Liver (tissue), 9 donors: ENCODE results near the gene IGF2R. TPM values are rescaled to one million over a fixed set of nuclear protein-coding genes. Genes with fewer than 3 reads are reported as not detected.

Source experiments
- DNase-seq: peaks from one replicate; pipeline ENCODE4 v3.0.0-alpha.2; 2017; ENCODE audit warnings: low spot score
- H3K27ac ChIP-seq, 2 donors: one replicate each; pipeline ENCODE4 v1.7.0; 2013; ENCODE audit warnings: inconsistent platforms in 2 of 2, low read length in 2 of 2, control low read depth in 1 of 2, low read depth in 1 of 2, mild to moderate bottlenecking in 1 of 2
- H3K27me3 ChIP-seq, 4 donors: one replicate each; pipeline versions ENCODE4 v1.6.1 to v1.7.0; 2013; ENCODE audit warnings: low read length in 3 of 4, inconsistent platforms in 1 of 4, mild to moderate bottlenecking in 1 of 4, moderate library complexity in 1 of 4; ENCODE audit not compliant: control insufficient read depth in 4 of 4, insufficient read depth in 4 of 4
- H3K36me3 ChIP-seq, 4 donors: one replicate each; pipeline versions ENCODE4 v1.6.1 to v1.7.0; 2013; ENCODE audit warnings: low read length in 3 of 4, mild to moderate bottlenecking in 3 of 4, low read depth in 1 of 4, moderate library complexity in 1 of 4; ENCODE audit not compliant: control insufficient read depth in 4 of 4, insufficient read depth in 3 of 4
- H3K4me1 ChIP-seq, 4 donors: one replicate each; pipeline versions ENCODE4 v1.6.1 to v1.7.0; 2013; ENCODE audit warnings: low read length in 3 of 4, mild to moderate bottlenecking in 3 of 4, moderate library complexity in 1 of 4; ENCODE audit not compliant: control insufficient read depth in 4 of 4, insufficient read depth in 4 of 4
- H3K4me3 ChIP-seq, 3 donors: one replicate each; pipeline versions ENCODE4 v1.6.1 to v1.7.0; 2013; ENCODE audit warnings: low read length in 3 of 3, control low read depth in 1 of 3, low read depth in 1 of 3, mild to moderate bottlenecking in 1 of 3
- H3K9ac ChIP-seq, 2 donors: one replicate each; pipeline ENCODE4 v1.7.0; 2013; ENCODE audit warnings: low read length in 2 of 2, mild to moderate bottlenecking in 2 of 2, moderate library complexity in 2 of 2, control low read depth in 1 of 2, low read depth in 1 of 2
- H3K9me3 ChIP-seq, 4 donors: one replicate each; pipeline versions ENCODE4 v1.6.1 to v1.7.0; 2013; ENCODE audit warnings: low read length in 3 of 4; ENCODE audit not compliant: control insufficient read depth in 4 of 4
- EGR1 ChIP-seq, 2 donors: IDR thresholded peaks; 2 replicates each; pipeline ENCODE4 v1.6.1; 2016 to 2018; ENCODE audit warnings: antibody characterized with exemption in 2 of 2, low read depth in 2 of 2
- FOXA2 ChIP-seq: IDR thresholded peaks from 2 replicates; pipeline ENCODE4 v1.6.1; 2016; ENCODE audit warnings: antibody characterized with exemption
- HNF4A ChIP-seq, 2 donors: conservative IDR thresholded peaks; 2 replicates each; pipeline ENCODE4 v1.6.1; 2016; ENCODE audit warnings: antibody characterized with exemption in 2 of 2, mild to moderate bottlenecking in 2 of 2
- JUND ChIP-seq, 2 donors: IDR thresholded peaks; 2 replicates each; pipeline ENCODE4 v1.6.1; 2016; ENCODE audit warnings: antibody characterized with exemption in 2 of 2
- RAD21 ChIP-seq, 2 donors: IDR thresholded peaks; 2 replicates each; pipeline ENCODE4 v1.6.1; 2016; ENCODE audit warnings: antibody characterized with exemption in 2 of 2, mild to moderate bottlenecking in 2 of 2
- RXRA ChIP-seq, 2 donors: IDR thresholded peaks; 2 replicates each; pipeline ENCODE4 v1.6.1; 2017 to 2018; ENCODE audit warnings: antibody characterized with exemption in 2 of 2, mild to moderate bottlenecking in 1 of 2
- WGBS: extraction: QIAGEN DNeasy Blood & Tissue Kit; methylation state at CpG from one replicate; pipeline ENCODE4 v1.1.7; 2013; 5-methylcytosine and 5-hydroxymethylcytosine counted together
- polyA plus RNA-seq, 2 donors: library from polyadenylated mRNA; stranded (reverse) in 1 of 2; unstranded in 1 of 2; fragments of 200-250 nt in 1 of 2; fragments of >200 nt in 1 of 2; fragmentation: Nextera tagmentation in 1 of 2; extraction: Ambion mirVana in 1 of 2; gene quantifications; one replicate each; pipeline versions ENCODE4 v1.2.1 to v1.2.3, GENCODE V29; 2013 to 2015
- total RNA-seq, 2 donors: library from RNA; depleted of rRNA; stranded (reverse); fragments of >200 nt; gene quantifications; one replicate each; pipeline ENCODE4 v1.2.3, GENCODE V29; 2014
- TF ChIP-seq, protein P1 (sequence below): fragments of 150-350 bp; IDR thresholded peaks from 2 replicates; pipeline ENCODE4 v1.5.1; 2017; ENCODE audit warnings: improper control_type of control experiment, low read depth, low read length; ENCODE audit not compliant: missing input control
- donor health status: healthy.
- donor health status: healthy.
- donor health status: healthy.
- donor health status: healthy.
- donor health status: healthy.

IGF2R gene
- total and polyA plus RNA-seq, 4 donors, result 16.6 to 84.9 (median 45.7) TPM

DNA sequence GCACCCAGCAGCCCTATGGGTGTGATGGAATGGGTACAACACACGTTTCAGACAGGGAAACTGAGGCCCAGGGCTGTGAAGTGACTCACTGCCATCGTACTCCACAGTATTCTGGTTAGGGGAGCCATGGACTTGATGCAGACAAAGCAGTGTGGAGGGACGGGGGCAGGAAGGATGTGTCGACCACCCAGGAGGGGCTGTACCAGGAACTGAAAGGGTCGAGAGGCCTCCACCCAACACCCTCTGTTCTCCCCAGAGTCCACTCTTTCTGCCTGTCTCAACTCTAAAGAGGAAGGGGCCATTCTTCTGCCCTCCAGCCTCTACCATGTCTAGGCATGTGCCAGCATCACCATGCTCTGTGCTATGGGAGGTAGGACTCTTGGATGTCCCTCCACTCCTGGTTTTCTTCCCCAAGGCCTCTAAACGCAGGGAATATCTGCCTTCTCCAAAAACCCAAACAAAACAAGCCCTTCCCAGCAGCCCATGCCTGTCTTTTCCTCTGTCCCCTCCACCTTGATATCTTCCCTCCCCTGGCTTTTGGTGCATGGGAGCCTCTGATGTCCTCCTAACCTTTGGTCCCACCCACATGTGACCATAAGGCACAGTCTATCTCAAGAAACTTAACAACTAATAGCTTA, 160.1 kb downstream of the IGF2R start:
- H3K4me1 ChIP-seq, result peaks cover 14 to 66% (median 41%) of the 10 kb centered on the region in 4 donors
- peaks cover 0 to 21% (median 2%) of the 10 kb centered on the region in 4 donors for H3K36me3 ChIP-seq
- no peak overlapping the region for H3K4me3 ChIP-seq
- DNase-seq, result peak; percentile 29
- H3K27ac ChIP-seq, result peak overlapping the region; percentile 55 to 63
- TF ChIP-seq RXRA (IDR thresholded peaks at IDR 0.05) (no peak), HNF4A (conservative IDR thresholded peaks at IDR 0.05) (peak in 1 of 2 donors; percentile 21)
- no peak overlapping the region for H3K9ac ChIP-seq
- WGBS, result 81% methylated on average over 6 of the region's 6 CpGs
- no peaks in the 10 kb centered on the region for H3K9me3 ChIP-seq
- no peaks in the 10 kb centered on the region for H3K27me3 ChIP-seq

DNA sequence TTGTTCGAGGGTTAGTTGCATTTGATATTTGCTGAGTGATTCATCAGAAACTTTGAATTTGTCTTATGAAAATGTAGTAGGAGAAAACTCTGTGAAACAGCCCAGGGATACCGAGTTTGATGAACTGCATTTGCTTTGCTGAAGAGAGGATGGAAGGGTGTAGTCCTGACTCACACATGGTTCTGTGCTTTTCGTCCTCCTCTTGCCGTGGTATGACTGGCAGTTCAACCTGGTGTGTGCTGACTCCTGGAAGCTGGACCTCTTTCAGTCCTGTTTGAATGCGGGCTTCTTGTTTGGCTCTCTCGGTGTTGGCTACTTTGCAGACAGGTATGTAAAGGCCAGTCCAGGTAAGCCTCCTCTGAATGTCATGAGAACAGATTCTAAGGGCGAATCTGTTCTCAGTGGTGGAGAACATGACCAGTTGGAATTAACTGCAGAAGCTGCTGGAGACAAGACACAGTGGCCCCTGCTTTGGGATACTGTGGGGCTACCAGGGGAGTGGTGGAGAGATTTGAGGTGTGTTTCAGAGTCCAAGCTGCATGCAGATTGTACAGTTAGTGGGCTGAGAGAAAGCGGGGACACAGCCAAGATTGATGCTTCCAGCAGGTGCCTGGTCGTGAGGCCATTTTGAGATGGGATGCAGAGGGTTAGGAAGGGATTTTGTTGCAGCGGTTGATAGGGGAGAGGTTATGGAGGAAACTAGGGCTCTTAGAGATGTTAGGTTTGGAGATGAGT, 161.2 kb downstream of the IGF2R start:
- Histone ChIP-seq H3K27ac (peak overlapping the region; percentile 55 to 63), H3K9me3 (no peaks in the 10 kb centered on the region), H3K27me3 (no peaks in the 10 kb centered on the region), H3K36me3 (peaks cover 0 to 21% (median 2%) of the 10 kb centered on the region in 4 donors), H3K4me1 (peaks cover 19 to 74% (median 50%) of the 10 kb centered on the region in 4 donors), H3K9ac (no peak overlapping the region), H3K4me3 (no peak overlapping the region)
- TF ChIP-seq RAD21 (IDR thresholded peaks at IDR 0.05), result no peak
- TF ChIP-seq JUND (IDR thresholded peaks at IDR 0.05), result no peak
- DNase-seq, result peak; percentile 23
- WGBS, result 94% methylated on average over 10 of the region's 10 CpGs

DNA sequence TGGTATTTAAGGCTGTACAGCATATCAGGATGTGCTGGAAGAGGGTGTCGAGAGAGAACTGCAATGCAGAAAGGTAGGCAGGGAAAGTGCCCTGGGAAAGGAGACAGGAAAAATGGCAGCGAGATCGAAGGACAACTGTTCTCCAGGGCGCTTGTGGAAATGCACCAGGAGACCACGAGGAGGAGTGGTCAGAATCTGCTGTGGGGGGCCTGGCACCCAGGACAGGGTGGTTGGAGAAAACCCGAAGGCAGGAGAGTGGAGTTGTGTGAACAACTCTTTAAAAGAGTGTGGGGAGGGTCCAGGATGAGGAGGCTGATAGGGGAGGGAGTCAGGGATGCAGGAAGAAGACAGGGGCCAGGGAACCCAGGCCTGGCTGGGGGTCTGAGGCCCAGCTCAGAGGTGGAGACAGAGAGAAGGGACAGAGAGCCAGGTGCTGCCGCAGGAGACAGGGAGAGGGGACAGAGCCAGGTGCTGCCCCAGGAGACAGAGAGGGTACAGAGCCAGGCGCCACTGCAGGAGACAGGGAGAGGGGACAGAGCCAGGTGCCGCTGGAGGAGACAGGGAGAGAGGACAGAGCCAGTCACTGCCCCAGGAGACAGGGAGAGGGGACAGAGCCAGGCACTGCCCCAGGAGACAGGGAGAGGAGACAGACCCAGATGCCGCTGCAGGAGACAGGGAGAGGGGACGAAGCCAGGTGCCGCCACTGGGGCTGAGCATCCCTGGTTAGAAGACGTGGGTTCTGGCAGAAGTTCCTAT, 162.0 kb downstream of the IGF2R start:
- 85% methylated on average over 13 of the region's 13 CpGs for WGBS
- no peaks in the 10 kb centered on the region for H3K9me3 ChIP-seq
- H3K36me3 ChIP-seq, result peaks cover 0 to 21% (median 2%) of the 10 kb centered on the region in 4 donors
- H3K4me1 ChIP-seq, result peaks cover 22 to 82% (median 54%) of the 10 kb centered on the region in 4 donors
- DNase-seq, result peak; percentile 22
- H3K27ac ChIP-seq, result peak overlapping the region; percentile 13 to 48
- TF ChIP-seq, protein P1, sequence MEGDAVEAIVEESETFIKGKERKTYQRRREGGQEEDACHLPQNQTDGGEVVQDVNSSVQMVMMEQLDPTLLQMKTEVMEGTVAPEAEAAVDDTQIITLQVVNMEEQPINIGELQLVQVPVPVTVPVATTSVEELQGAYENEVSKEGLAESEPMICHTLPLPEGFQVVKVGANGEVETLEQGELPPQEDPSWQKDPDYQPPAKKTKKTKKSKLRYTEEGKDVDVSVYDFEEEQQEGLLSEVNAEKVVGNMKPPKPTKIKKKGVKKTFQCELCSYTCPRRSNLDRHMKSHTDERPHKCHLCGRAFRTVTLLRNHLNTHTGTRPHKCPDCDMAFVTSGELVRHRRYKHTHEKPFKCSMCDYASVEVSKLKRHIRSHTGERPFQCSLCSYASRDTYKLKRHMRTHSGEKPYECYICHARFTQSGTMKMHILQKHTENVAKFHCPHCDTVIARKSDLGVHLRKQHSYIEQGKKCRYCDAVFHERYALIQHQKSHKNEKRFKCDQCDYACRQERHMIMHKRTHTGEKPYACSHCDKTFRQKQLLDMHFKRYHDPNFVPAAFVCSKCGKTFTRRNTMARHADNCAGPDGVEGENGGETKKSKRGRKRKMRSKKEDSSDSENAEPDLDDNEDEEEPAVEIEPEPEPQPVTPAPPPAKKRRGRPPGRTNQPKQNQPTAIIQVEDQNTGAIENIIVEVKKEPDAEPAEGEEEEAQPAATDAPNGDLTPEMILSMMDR, result no peak
- TF ChIP-seq EGR1 (IDR thresholded peaks at IDR 0.05; ENCODE audit: low read depth in 2 of 2) (no peak), FOXA2 (no peak)
- H3K27me3 ChIP-seq, result no peaks in the 10 kb centered on the region
- H3K4me3 ChIP-seq, result no peak overlapping the region
- no peak overlapping the region for H3K9ac ChIP-seq
